Measurements from ENCODE around the gene SMURF2. TPM values are rescaled to one million over a fixed set of nuclear protein-coding genes. Genes with fewer than 3 reads are reported as not detected.

SMURF2 gene
- total RNA-seq, 4 donors from 2014 or later = 13.2 to 21.0 (median 20.5) TPM

GRCh38 chr17:64622931-64623654 is 39.0 kb downstream of the SMURF2 start:
- TF ChIP-seq, protein P1, sequence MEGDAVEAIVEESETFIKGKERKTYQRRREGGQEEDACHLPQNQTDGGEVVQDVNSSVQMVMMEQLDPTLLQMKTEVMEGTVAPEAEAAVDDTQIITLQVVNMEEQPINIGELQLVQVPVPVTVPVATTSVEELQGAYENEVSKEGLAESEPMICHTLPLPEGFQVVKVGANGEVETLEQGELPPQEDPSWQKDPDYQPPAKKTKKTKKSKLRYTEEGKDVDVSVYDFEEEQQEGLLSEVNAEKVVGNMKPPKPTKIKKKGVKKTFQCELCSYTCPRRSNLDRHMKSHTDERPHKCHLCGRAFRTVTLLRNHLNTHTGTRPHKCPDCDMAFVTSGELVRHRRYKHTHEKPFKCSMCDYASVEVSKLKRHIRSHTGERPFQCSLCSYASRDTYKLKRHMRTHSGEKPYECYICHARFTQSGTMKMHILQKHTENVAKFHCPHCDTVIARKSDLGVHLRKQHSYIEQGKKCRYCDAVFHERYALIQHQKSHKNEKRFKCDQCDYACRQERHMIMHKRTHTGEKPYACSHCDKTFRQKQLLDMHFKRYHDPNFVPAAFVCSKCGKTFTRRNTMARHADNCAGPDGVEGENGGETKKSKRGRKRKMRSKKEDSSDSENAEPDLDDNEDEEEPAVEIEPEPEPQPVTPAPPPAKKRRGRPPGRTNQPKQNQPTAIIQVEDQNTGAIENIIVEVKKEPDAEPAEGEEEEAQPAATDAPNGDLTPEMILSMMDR (IDR thresholded peaks at IDR 0.05) = no peak
- no peak for TF ChIP-seq POLR2A (IDR thresholded peaks at IDR 0.05)
- no peak for DNase-seq (ENCODE audit: low spot score in 2 of 2)
- intact Hi-C loops (cut with DNase I; ENCODE audit: low total_unique reads) = no loop called here
- 65 to 68% methylated on average over 4 of the region's 4 CpGs for WGBS, 2 donors
- no peak overlapping the region for H3K4me3 ChIP-seq (ENCODE audit: low read depth, poor library complexity, severe bottlenecking)

- DNase-seq (ENCODE audit: low spot score in 2 of 2) = no peak
- intact Hi-C loops (cut with DNase I; ENCODE audit: low total_unique reads) = no loop called here
- H3K4me3 ChIP-seq (ENCODE audit: low read depth, poor library complexity, severe bottlenecking) = no peak overlapping the region
- 92 to 98% methylated on average over 6 of the region's 6 CpGs for WGBS, 2 donors
- TF ChIP-seq POLR2A (IDR thresholded peaks at IDR 0.05) = no peak
- TF ChIP-seq, protein P1 (IDR thresholded peaks at IDR 0.05) = no peak
Measured at GRCh38 chr17:64621772-64622171, 40.3 kb downstream of the SMURF2 start.

GRCh38 chr17:64618848-64619247 is 43.3 kb downstream of the SMURF2 start:
- H3K4me3 ChIP-seq (ENCODE audit: low read depth, poor library complexity, severe bottlenecking) = no peak overlapping the region
- WGBS, 2 donors = 94 to 96% methylated on average over 4 of the region's 4 CpGs
- no peak for DNase-seq (ENCODE audit: low spot score in 2 of 2)
- intact Hi-C loops (cut with DNase I; ENCODE audit: low total_unique reads) = no loop called here
- no peak for TF ChIP-seq POLR2A (IDR thresholded peaks at IDR 0.05)
- TF ChIP-seq, protein P1 (IDR thresholded peaks at IDR 0.05) = no peak

DNA sequence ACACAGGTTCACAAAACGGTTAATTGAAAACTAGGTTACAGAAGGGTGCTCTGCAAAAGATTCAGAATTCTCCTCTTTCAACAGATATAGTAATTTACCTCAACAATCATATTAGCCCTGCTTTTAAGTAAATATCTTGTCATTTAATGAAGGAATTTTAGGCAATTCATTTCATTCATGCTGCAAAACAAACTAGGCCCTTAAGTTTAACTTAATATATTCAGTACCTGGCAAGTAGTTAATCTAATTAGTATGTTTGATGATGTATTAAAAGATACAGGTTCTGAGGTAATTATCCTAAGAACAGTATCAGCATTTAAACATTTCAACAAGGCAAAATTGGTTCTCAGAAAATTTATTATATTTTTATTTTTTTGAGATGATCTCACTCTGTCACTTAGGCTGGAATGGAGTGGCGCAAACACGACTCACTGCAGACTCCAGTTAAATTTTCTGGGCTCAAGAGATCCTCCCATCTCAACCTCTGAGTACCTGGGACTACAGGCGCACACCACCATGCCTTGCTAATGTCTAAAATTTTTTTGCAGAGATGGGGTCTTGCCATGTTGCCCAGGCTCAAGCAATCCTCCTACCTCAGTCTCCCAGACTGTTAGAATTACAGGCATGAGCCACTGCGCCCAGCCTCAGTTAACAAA is 44.9 kb downstream of the SMURF2 start:
- TF ChIP-seq, protein P1 (IDR thresholded peaks at IDR 0.05) = no peak
- TF ChIP-seq POLR2A (IDR thresholded peaks at IDR 0.05) = no peak
- intact Hi-C loops (cut with DNase I; ENCODE audit: low total_unique reads) = no loop called here
- H3K4me3 ChIP-seq (ENCODE audit: low read depth, poor library complexity, severe bottlenecking) = no peak overlapping the region
- no peak for DNase-seq (ENCODE audit: low spot score in 2 of 2)
- 90 to 95% methylated on average over 5 of the region's 5 CpGs for WGBS, 2 donors

DNA sequence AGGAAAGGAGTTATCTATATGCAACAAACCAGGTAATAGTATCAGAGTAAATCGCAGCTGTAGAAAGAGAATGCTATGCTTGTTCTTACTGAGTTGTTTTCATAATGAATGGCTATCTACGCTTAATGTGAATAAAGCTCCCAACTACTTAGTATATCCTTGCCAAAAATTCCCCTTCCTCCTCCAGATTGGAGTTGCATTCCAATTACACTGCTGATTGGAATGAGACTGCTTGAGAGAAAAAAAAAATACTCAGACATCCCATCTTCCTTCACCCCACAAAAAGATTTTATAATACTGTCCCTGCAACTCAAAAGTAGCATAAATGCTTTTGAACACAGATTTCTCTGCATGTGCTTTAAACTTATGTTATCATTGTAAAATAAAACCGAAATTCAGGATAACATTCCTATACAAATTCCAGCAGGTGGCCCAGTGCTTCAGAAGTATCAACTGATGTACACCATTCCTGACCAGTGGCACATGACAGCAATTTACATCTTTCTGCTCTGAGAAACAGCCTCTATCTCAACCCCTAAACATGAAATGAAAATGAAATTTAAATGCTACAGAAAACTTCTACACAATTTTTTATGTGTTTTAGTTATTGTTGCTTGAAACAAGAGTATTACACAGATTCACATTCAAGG is 47.0 kb downstream of the SMURF2 start:
- intact Hi-C loops (cut with DNase I; ENCODE audit: low total_unique reads) = no loop called here
- WGBS, 2 donors = 65% methylated on average over 3 of the region's 3 CpGs
- TF ChIP-seq POLR2A (IDR thresholded peaks at IDR 0.05) = no peak
- TF ChIP-seq, protein P1 (IDR thresholded peaks at IDR 0.05) = no peak
- DNase-seq (ENCODE audit: low spot score in 2 of 2) = no peak
- H3K4me3 ChIP-seq (ENCODE audit: low read depth, poor library complexity, severe bottlenecking) = no peak overlapping the region
